Measurements from ENCODE around the gene MACROD2.

The MACROD2 gene

GRCh38 chr20:14386726-14387125 is 391.4 kb downstream of the MACROD2 start:
- in situ Hi-C loops (cut with MboI; ENCODE audit: low sequenced_read_pairs), result no loop called here

GRCh38 chr20:14401479-14402138 is 406.3 kb downstream of the MACROD2 start:
- in situ Hi-C loops (cut with MboI; ENCODE audit: low sequenced_read_pairs), result no loop called here

- in situ Hi-C loops (cut with MboI; ENCODE audit: low sequenced_read_pairs), result no loop called here
Observed at GRCh38 chr20:14404515-14404914, 409.2 kb downstream of the MACROD2 start.

DNA sequence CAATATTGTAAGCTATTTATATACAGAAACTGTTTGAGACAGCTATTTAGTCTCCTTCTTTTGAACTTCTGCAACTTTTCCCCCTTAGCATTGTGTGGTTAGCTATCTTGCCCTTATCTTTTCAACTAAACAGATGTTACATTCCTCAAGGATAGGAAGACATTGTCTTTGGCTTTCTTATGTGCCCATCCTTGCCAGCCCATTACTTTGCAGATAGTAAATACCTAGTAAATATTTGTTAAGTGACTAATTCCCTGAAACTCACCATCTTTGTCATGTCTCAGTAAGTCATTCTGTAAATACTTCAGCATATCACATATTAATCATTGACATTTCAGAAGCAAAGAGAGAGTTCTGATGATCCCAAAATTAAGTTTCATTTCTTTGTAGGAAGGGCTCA is 411.2 kb downstream of the MACROD2 start:
- in situ Hi-C loops (cut with MboI; ENCODE audit: low sequenced_read_pairs), result no loop called here

GRCh38 chr20:14407336-14407735 is 412.0 kb downstream of the MACROD2 start:
- in situ Hi-C loops (cut with MboI; ENCODE audit: low sequenced_read_pairs), result no loop called here

- in situ Hi-C loops (cut with MboI; ENCODE audit: low sequenced_read_pairs), result no loop called here
Observed at GRCh38 chr20:14410869-14411555, 415.7 kb downstream of the MACROD2 start.

GRCh38 chr20:14412065-14412681 is 416.9 kb downstream of the MACROD2 start:
- in situ Hi-C loops (cut with MboI; ENCODE audit: low sequenced_read_pairs), result no loop called here

- in situ Hi-C loops (cut with MboI; ENCODE audit: low sequenced_read_pairs), result no loop called here
Observed at GRCh38 chr20:14413835-14414234, 418.5 kb downstream of the MACROD2 start.

- in situ Hi-C loops (cut with MboI; ENCODE audit: low sequenced_read_pairs), result no loop called here
Observed at GRCh38 chr20:14414560-14414959, 419.2 kb downstream of the MACROD2 start.

- in situ Hi-C loops (cut with MboI; ENCODE audit: low sequenced_read_pairs), result no loop called here
Observed at GRCh38 chr20:14415467-14415866, 420.2 kb downstream of the MACROD2 start.

DNA sequence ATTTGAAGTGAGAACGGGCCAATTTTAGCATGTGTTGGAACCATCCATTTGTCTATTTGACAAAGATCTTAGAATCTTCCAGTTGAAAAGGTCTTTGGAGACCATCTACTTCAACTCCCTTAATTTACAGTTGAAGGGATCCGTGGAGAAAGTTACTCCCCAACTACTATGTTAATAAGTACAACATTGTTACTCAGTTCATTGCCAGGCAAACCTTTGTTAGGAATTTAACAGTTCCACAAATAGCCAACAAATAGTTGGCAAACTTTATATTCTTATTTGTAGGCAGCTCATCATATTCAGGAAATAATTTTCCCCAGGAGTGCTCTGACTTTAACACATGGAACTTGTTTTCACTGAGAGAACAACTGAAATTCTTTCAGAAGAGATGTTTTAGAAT is 423.1 kb downstream of the MACROD2 start:
- in situ Hi-C loops (cut with MboI; ENCODE audit: low sequenced_read_pairs), result no loop called here

GRCh38 chr20:14422892-14423291 is 427.6 kb downstream of the MACROD2 start:
- in situ Hi-C loops (cut with MboI; ENCODE audit: low sequenced_read_pairs), result no loop called here

DNA sequence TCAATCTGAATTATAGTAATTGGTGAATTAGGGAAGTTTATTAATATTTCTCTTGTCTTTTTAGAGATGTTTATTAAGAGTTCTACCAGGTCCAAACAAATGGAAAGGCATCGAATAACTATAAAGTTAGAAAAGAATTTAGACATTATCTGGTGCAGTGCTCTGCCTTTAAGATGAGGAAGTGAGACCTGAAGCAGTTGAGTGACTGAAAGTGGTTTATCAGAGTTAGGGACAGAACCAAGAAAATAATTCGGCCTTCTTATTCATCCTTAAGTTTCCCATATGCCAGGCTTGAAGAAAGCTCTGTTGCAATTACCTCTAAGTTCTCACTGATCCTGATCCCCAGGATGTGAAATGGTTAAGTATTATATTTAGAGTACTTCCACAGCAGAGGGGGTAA is 436.3 kb downstream of the MACROD2 start:
- in situ Hi-C loops (cut with MboI; ENCODE audit: low sequenced_read_pairs), result no loop called here

DNA sequence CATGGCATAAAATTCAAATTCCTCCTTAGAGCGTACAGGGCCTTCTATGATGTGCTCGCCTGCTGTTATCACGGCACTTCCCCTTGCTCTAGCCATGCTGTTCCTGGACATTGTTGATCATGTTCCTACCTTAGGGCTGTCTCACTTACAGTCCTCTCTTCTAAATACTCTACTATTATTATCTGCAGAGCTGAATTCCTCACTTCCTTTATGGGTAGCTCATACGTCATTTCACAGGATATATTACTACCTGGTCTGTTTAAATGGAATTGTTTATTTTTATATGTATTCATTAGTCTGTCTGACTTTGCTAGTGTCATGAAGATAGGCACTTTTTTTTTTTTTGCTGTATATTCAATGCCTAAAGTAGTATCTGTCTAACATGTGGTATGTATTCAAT is 436.8 kb downstream of the MACROD2 start:
- in situ Hi-C loops (cut with MboI; ENCODE audit: low sequenced_read_pairs), result no loop called here

- in situ Hi-C loops (cut with MboI; ENCODE audit: low sequenced_read_pairs), result no loop called here
Observed at GRCh38 chr20:14432597-14432996, 437.3 kb downstream of the MACROD2 start.

DNA sequence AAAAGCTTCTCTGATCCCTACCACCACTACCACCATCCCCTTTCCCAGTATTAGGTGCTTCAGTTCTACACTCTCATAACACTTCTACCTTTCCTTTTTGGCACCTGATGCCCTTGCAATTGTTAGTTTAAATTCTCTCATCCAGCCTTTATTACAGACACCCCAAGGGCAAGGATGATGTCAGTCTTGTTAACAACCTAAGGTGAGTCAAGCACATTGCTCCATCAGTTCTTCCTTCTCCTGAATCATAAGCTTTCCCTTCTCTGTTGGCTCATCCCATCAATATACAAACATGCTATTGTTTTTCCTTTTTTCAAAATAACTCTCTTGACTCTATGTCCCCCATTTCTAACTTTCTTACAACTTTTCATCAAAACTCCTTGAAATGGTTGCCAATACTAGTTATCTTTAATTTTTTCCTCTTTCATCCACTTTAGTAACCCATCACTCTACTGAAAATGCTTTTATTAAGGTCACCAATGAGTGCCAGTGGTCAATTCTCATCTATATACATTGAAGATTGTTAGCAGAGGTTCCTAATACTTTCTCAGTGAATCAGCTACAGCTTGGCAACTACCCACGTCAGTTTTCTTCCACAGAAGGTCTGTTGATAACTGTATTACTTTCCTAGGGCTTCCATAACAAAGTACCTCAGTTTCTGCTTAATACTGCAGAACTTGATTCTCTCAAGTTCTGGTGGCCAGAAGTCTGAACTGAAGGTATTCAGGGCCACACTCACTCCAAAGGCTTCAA is 439.2 kb downstream of the MACROD2 start:
- in situ Hi-C loops (cut with MboI; ENCODE audit: low sequenced_read_pairs), result no loop called here

GRCh38 chr20:14441201-14441600 is 445.9 kb downstream of the MACROD2 start:
- in situ Hi-C loops (cut with MboI; ENCODE audit: low sequenced_read_pairs), result no loop called here

DNA sequence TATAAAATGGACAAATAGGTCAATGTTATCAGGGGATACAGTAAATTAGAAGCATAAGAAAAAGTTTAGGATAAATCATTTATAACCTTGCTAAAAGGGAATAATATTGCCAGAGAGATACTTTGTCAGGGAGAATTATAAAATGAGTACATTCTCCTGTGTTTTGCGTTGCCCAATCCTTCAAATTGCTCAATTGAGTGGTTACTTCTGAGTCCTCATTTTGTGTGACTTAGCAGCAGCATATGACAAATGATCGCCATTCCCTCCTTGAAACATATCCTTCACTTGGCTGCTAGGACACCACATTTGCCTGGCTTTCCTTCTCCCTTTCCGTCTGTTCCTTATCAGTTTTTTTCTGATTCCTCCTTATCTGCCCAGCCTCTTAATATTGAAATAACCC is 448.8 kb downstream of the MACROD2 start:
- in situ Hi-C loops (cut with MboI; ENCODE audit: low sequenced_read_pairs), result no loop called here

GRCh38 chr20:14445310-14445709 is 450.0 kb downstream of the MACROD2 start:
- in situ Hi-C loops (cut with MboI; ENCODE audit: low sequenced_read_pairs), result no loop called here

DNA sequence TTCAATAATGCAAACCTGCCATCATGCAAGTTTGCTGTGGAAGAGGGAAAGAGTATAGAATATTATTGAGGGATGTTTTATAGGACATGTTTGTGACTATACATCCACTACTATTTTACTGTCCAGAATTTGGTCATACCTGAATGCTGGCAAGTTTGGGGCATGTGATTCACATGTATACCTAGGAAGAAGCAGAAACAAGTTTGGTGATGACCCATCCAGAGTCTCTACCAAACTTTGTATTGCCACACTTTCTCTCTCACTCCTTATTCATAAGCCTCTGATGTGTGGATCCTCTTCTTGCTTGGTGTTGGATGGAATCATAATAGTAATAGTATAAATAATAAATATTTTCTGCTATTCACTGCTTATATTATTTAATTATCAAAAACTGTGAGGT is 450.6 kb downstream of the MACROD2 start:
- in situ Hi-C loops (cut with MboI; ENCODE audit: low sequenced_read_pairs), result no loop called here

- in situ Hi-C loops (cut with MboI; ENCODE audit: low sequenced_read_pairs), result no loop called here
Observed at GRCh38 chr20:14446446-14446845, 451.1 kb downstream of the MACROD2 start.

DNA sequence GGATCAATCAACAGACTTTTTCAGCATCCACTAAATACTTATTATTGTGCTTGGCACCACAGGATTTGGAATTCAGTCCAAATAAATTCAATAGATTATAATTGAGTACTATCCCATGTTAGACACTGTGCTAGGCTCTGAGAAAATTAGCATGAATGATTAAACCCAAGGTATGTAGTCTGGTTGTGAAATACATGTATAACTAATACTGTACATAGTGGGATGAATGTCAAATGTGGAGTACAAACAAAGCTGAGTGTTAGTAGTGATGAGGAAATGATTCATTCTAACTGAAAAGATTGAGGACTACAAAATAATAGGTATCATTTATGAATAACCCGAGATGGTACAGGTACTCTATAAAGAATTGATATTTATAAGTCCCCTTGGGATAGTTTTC is 454.0 kb downstream of the MACROD2 start:
- in situ Hi-C loops (cut with MboI; ENCODE audit: low sequenced_read_pairs), result no loop called here

Measured in HL-60/S4 (cell line).